HepG2 (cell line): Measurements from ENCODE around the gene GJD3. TPM values are rescaled to one million over a fixed set of nuclear protein-coding genes. Genes with fewer than 3 reads are reported as not detected.

Experiments used
- ATAC-seq: fragments of 200-7000 bp; cut with Tn5 transposase; 3 replicates; pipeline ENCODE4 v1.9.1; 2020; ENCODE audit warnings: mild to moderate bottlenecking, moderate library complexity
- BruUV-seq: library from RNA; stranded (reverse); fragments of 400-500 nt; replicated peaks from 2 replicates; lab custom pipeline; 2021; lab: Mats Ljungman, UMichigan
- CTCF ChIA-PET: fragments of 300-600 bp; formaldehyde crosslinking; extraction: SDS; loops from one replicate; lab custom pipeline; 2021; ENCODE audit warnings: low total read pairs, inconsistent platforms, low intra/inter-chr PET ratio; lab: Yijun Ruan, JAX
- POLR2A ChIA-PET: fragments of 350-600 bp; sonication (Branson Sonifier 250); formaldehyde crosslinking; loops from one replicate; lab custom pipeline; 2020; ENCODE audit warnings: antibody characterized with exemption, inconsistent platforms; lab: Yijun Ruan, JAX
- DNase-seq: peaks from one replicate; pipeline ENCODE4 v3.0.0-alpha.2; 2015; ENCODE audit warnings: low spot score
- FAIRE-seq: peaks from 3 replicates; lab custom pipeline; 2011; peaks lifted over from hg19 to GRCh38; lab: Jason Lieb, UNC
- H2AFZ ChIP-seq: one replicate; pipeline ENCODE4 v1.6.1; 2011; ENCODE audit warnings: low read length, inconsistent platforms
- H3K27ac ChIP-seq: fragments of 300-600 bp; 3 replicates; pipeline ENCODE4 v1.8.0; 2011; ENCODE audit warnings: mixed run types, mild to moderate bottlenecking, mixed read lengths, low read length, inconsistent platforms; ENCODE audit not compliant: insufficient read depth; ENCODE audit errors: extremely low read length
- H3K27me3 ChIP-seq, 2 experiments: fragments of 200-600 bp in 1 of 2; 2 replicates in 1 of 2; 3 replicates in 1 of 2; pipeline versions ENCODE4 v1.6.0 to v1.8.0; 2011; ENCODE audit warnings: low read length in 2 of 2, mild to moderate bottlenecking in 2 of 2, moderate library complexity in 2 of 2, inconsistent platforms in 1 of 2; ENCODE audit not compliant: insufficient read depth in 2 of 2, control insufficient read depth in 1 of 2
- H3K36me3 ChIP-seq, 2 experiments: fragments of 200-600 bp in 1 of 2; replicated peaks in 1 of 2; 2 replicates in 1 of 2; 3 replicates in 1 of 2; pipeline versions ENCODE4 v1.5.1 to v1.8.0; 2011; ENCODE audit warnings: low read length in 2 of 2, inconsistent platforms in 1 of 2; ENCODE audit not compliant: insufficient read depth in 2 of 2, control insufficient read depth in 1 of 2
- H3K4me1 ChIP-seq: 2 replicates; pipeline ENCODE4 v1.5.1; 2012; ENCODE audit warnings: low read length, inconsistent platforms; ENCODE audit not compliant: insufficient read depth
- H3K4me2 ChIP-seq: 2 replicates; pipeline ENCODE4 v1.6.0; 2011; ENCODE audit warnings: low read depth, low read length, inconsistent platforms
- H3K4me3 ChIP-seq, 3 experiments: fragments of 200-600 bp in 1 of 3; sonication (generic), shearing (Covaris generic) in 1 of 3; replicated peaks in 1 of 3; 2 replicates each; pipeline ENCODE4 v1.5.1; 2011 to 2016; ENCODE audit warnings: low read length in 3 of 3, inconsistent platforms in 2 of 3, low read depth in 2 of 3, mild to moderate bottlenecking in 2 of 3, control low read depth in 1 of 3, mixed read lengths in 1 of 3; ENCODE audit not compliant: insufficient read depth in 1 of 3
- H3K79me2 ChIP-seq: one replicate; pipeline ENCODE4 v1.6.1; 2011; ENCODE audit warnings: low read length, inconsistent platforms; ENCODE audit not compliant: insufficient read depth
- H3K9ac ChIP-seq: 2 replicates; pipeline ENCODE4 v1.6.0; 2011; ENCODE audit warnings: mild to moderate bottlenecking, low read depth, low read length, inconsistent platforms; ENCODE audit not compliant: insufficient read depth
- H3K9me3 ChIP-seq: 2 replicates; pipeline ENCODE4 v1.5.1; 2012; ENCODE audit warnings: mild to moderate bottlenecking, low read length
- H4K20me1 ChIP-seq: 2 replicates; pipeline ENCODE4 v1.6.0; 2011; ENCODE audit warnings: inconsistent platforms, mild to moderate bottlenecking, low read length, moderate library complexity; ENCODE audit not compliant: insufficient read depth
- BCLAF1 ChIP-seq: fragments of 450-650 bp; IDR thresholded peaks from 2 replicates; pipeline ENCODE4 v1.6.1; 2017; ENCODE audit warnings: mild to moderate bottlenecking
- CREB1 ChIP-seq, 2 experiments: fragments of 450-650 bp in 1 of 2; IDR thresholded peaks; 2 replicates each; pipeline ENCODE4 v1.6.1; 2016 to 2017; ENCODE audit warnings: control low read depth in 1 of 2, mild to moderate bottlenecking in 1 of 2, missing compliant biosample characterization in 1 of 2, missing genetic modification characterization in 1 of 2
- ETV6 ChIP-seq: sonication (generic); formaldehyde crosslinking; conservative IDR thresholded peaks from 2 replicates; pipeline ENCODE4 v1.4.0; 2020; ENCODE audit warnings: missing genetic modification reagents
- GLI4 ChIP-seq: sonication (generic); formaldehyde crosslinking; IDR thresholded peaks from 2 replicates; pipeline ENCODE4 v1.5.1; 2020; ENCODE audit warnings: missing genetic modification reagents, mild to moderate bottlenecking, moderate library complexity, borderline replicate concordance
- MEIS1 ChIP-seq: sonication (generic); formaldehyde crosslinking; IDR thresholded peaks from 2 replicates; pipeline ENCODE4 v1.9.0; 2021; ENCODE audit warnings: mild to moderate bottlenecking, missing genetic modification reagents, moderate library complexity, borderline replicate concordance
- MNT ChIP-seq: fragments of 450-650 bp; IDR thresholded peaks from 2 replicates; pipeline ENCODE4 v1.6.1; 2016
- PPARG ChIP-seq: conservative IDR thresholded peaks from 2 replicates; pipeline ENCODE4 v1.6.1; 2016; ENCODE audit warnings: missing biosample characterization, missing genetic modification reagents
- REST ChIP-seq, 2 experiments: IDR thresholded peaks; 2 replicates each; pipeline ENCODE4 v1.6.1; 2011 to 2012; ENCODE audit warnings: low read length in 2 of 2, borderline replicate concordance in 1 of 2, low read depth in 1 of 2, mild to moderate bottlenecking in 1 of 2, moderate library complexity in 1 of 2
- RFX1 ChIP-seq: fragments of 450-650 bp; IDR thresholded peaks from 2 replicates; pipeline ENCODE4 v1.6.1; 2017
- ZBTB3 ChIP-seq: sonication (generic); formaldehyde crosslinking; IDR thresholded peaks from 2 replicates; pipeline ENCODE4 v1.4.0; 2020; ENCODE audit warnings: low read depth, mild to moderate bottlenecking, moderate library complexity, missing genetic modification reagents, borderline replicate concordance
- ZNF274 ChIP-seq: sonication (generic); formaldehyde crosslinking; IDR thresholded peaks from 2 replicates; pipeline ENCODE4 v1.5.1; 2020; ENCODE audit warnings: mild to moderate bottlenecking, missing genetic modification reagents
- ZNF430 ChIP-seq: sonication (generic); formaldehyde crosslinking; IDR thresholded peaks from 2 replicates; pipeline ENCODE4 v1.9.0; 2021; ENCODE audit warnings: mild to moderate bottlenecking, missing genetic modification reagents
- ZNF468 ChIP-seq: sonication (generic); formaldehyde crosslinking; IDR thresholded peaks from 2 replicates; pipeline ENCODE4 v1.8.0; 2022; ENCODE audit warnings: mild to moderate bottlenecking, moderate library complexity, missing genetic modification reagents
- ZNF768 ChIP-seq: sonication (generic); formaldehyde crosslinking; IDR thresholded peaks from 2 replicates; pipeline ENCODE4 v1.4.0; 2020; ENCODE audit warnings: missing genetic modification reagents
- ZNF780A ChIP-seq: sonication (generic); formaldehyde crosslinking; IDR thresholded peaks from 2 replicates; pipeline ENCODE4 v1.8.0; 2022; ENCODE audit warnings: mild to moderate bottlenecking, missing genetic modification reagents, moderate library complexity
- ZNF879 ChIP-seq: sonication (generic); formaldehyde crosslinking; IDR thresholded peaks from 2 replicates; pipeline ENCODE4 v1.8.1; 2023; ENCODE audit warnings: missing genetic modification reagents
- WGBS: methylation state at CpG from one replicate; pipeline ENCODE4 v1.1.6; 2017; ENCODE audit warnings: low lambda C conversion rate; 5-methylcytosine and 5-hydroxymethylcytosine counted together
- in situ Hi-C: cut with HindIII; loops from 2 replicates; pipeline ENCODE4 v1.10.0; 2017; ENCODE audit warnings: low pct_unique_long_range_greater_than_20kb; ENCODE audit not compliant: extremely low pct_ligation_motif_present
- intact Hi-C: fragments of 100-400 bp; cut with micrococcal nuclease; formaldehyde crosslinking; loops from one replicate; pipeline ENCODE4 v1.10.0; 2022; ENCODE audit not compliant: unreplicated experiment
- polyA plus RNA-seq, 8 experiments: library from polyadenylated mRNA; depleted of rRNA in 3 of 8; stranded (reverse) in 7 of 8; unstranded in 1 of 8; fragments of >200 nt; fragmentation: Illumina TruSeq in 4 of 8; extraction: Trizol in 4 of 8; gene quantifications; 2 replicates each; pipeline versions ENCODE4 v1.2.1 to v1.2.3, GENCODE V29; 2011 to 2016; ENCODE audit warnings: low read depth in 4 of 8, missing spikeins in 1 of 8, mixed read lengths in 1 of 8; ENCODE audit not compliant: insufficient read depth in 1 of 8
- total RNA-seq, 5 experiments: library from RNA; depleted of rRNA; stranded (reverse); fragments of >200 nt; fragmentation: Illumina TruSeq; extraction: Trizol; gene quantifications; 2 replicates each; pipeline ENCODE4 v1.2.3, GENCODE V29; 2016; ENCODE audit warnings: low read depth in 1 of 5

The GJD3 gene
- total and polyA plus RNA-seq, 2 of the 13 experiments (the other 11 are each of a cell fraction or from before 2014, with no cell fraction given), result not detected

GRCh38 chr17:40349895-40350688 is 14.4 kb downstream of the GJD3 start:
- Histone ChIP-seq H3K79me2 (peaks cover 15% of the 10 kb centered on the region), H3K4me2 (no peak overlapping the region), H3K4me1 (peaks cover 72% of the 10 kb centered on the region), H3K4me3 (no peak overlapping the region), H3K27ac (no peak overlapping the region), H3K36me3 (peaks cover 27 to 38% of the 10 kb centered on the region in 2 experiments), H3K9ac (no peak overlapping the region), H4K20me1 (no peaks in the 10 kb centered on the region), H3K9me3 (no peaks in the 10 kb centered on the region), H2AFZ (no peak overlapping the region), H3K27me3 (no peaks in the 10 kb centered on the region)
- CTCF ChIA-PET, result interaction anchor here (0.9 kb wide), 1 partner anchor 47 kb away, joined by 3 read pairs; no protein-coding TSS in a partner anchor
- WGBS, result 98% methylated on average over 19 of the region's 19 CpGs
- no TSS peak for BruUV-seq
- in situ Hi-C loops, result loop anchor here (5.0 to 10.0 kb wide), 2 partner anchors 33 to 145 kb away; no protein-coding TSS in a partner anchor
- POLR2A ChIA-PET, result interaction anchor here (3.2 kb wide), 1 partner anchor 8 kb away, joined by 25 read pairs; no protein-coding TSS in a partner anchor
- DNase-seq (no peak), ATAC-seq (no peak), FAIRE-seq (no peak)
- intact Hi-C loops, result no loop called here
- TF ChIP-seq CREB1 (IDR thresholded peaks at IDR 0.05) (peak; percentile 62), CREB1 (CRISPR knock-in tag; IDR thresholded peaks at IDR 0.05) (no peak), ZNF768 (peak; percentile 47; the same call in 1 of the 2 replicates), MEIS1 (CRISPR knock-in tag) (no peak), ZBTB3 (CRISPR knock-in tag) (no peak), GLI4 (CRISPR knock-in tag) (no peak), ZNF430 (no peak), PPARG (no peak), ZNF468 (CRISPR knock-in tag) (no peak), MNT (no peak), BCLAF1 (no peak), ZNF879 (CRISPR knock-in tag) (no peak), ZNF780A (no peak), ETV6 (CRISPR knock-in tag) (no peak), ZNF274 (CRISPR knock-in tag) (no peak), REST (IDR thresholded peaks at IDR 0.05; ENCODE audit: borderline replicate concordance in 1 of 2, low read depth in 1 of 2, low read length in 2 of 2) (no peak), RFX1 (peak; percentile 31; the same call in 1 of the 2 replicates)
